ENCODE measurements around the gene ZNF708. TPM values are rescaled to one million over a fixed set of nuclear protein-coding genes. Genes with fewer than 3 reads are reported as not detected.

ZNF708 gene
- total RNA-seq, 2 donors from 2014 or later: 11.5 to 20.5 TPM

DNA sequence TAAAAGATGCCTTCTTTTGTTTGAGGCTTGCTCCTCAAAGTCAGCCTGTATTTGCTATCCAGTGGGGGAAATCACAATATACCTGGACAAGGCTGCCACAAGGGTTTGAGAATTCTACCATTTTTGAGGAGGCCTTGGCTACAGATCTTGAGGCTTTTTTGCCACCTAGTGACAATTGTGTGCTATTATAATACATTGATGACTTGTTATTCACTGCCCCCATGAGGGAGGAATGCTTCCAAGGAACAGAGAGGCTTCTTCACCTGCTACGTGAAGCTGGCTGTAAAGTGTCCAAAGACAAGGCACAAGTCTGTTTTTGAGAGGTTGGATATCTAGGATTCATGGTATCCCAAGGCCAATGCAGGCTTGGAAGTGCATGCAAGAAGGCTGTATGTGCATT lies 72.5 kb downstream of the ZNF708 start:
- H3K36me3 ChIP-seq: no peaks in the 10 kb centered on the region
- H3K4me3 ChIP-seq: no peak overlapping the region
- no peaks in the 10 kb centered on the region for H3K9me3 ChIP-seq
- DNase-seq (ENCODE audit: low spot score) (no peak), ATAC-seq (ENCODE audit: insufficient number of reproducible peaks, low FRiP score, low read depth) (no peak)
- H3K27ac ChIP-seq: no peak overlapping the region
- no peaks in the 10 kb centered on the region for H3K27me3 ChIP-seq (replicated peaks; ENCODE audit: insufficient read depth)
- H3K4me1 ChIP-seq (ENCODE audit: control insufficient read depth in 1 of 2, low read depth in 2 of 2): no peaks in the 10 kb centered on the region
- TF ChIP-seq, protein P1, sequence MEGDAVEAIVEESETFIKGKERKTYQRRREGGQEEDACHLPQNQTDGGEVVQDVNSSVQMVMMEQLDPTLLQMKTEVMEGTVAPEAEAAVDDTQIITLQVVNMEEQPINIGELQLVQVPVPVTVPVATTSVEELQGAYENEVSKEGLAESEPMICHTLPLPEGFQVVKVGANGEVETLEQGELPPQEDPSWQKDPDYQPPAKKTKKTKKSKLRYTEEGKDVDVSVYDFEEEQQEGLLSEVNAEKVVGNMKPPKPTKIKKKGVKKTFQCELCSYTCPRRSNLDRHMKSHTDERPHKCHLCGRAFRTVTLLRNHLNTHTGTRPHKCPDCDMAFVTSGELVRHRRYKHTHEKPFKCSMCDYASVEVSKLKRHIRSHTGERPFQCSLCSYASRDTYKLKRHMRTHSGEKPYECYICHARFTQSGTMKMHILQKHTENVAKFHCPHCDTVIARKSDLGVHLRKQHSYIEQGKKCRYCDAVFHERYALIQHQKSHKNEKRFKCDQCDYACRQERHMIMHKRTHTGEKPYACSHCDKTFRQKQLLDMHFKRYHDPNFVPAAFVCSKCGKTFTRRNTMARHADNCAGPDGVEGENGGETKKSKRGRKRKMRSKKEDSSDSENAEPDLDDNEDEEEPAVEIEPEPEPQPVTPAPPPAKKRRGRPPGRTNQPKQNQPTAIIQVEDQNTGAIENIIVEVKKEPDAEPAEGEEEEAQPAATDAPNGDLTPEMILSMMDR (IDR thresholded peaks at IDR 0.05): no peak

Other genes with a start within 250 kb of the ZNF708 start
- gene ZNF714, start 247.2 kb downstream of the ZNF708 start, total RNA-seq: 10 to 100 TPM in 1 of 2 donors, 1 to 10 TPM in 1; 2.6 to 15.2 TPM
- gene ZNF431, start 187.4 kb downstream of the ZNF708 start, total RNA-seq: 10 to 100 TPM in 1 of 2 donors, 1 to 10 TPM in 1; 3.9 to 15.9 TPM
- 1 to 10 TPM; 3.2 to 4.2 TPM for gene ZNF738, start 29.6 kb upstream of the ZNF708 start, total RNA-seq
- 10 to 100 TPM; 33.3 to 41.7 TPM for gene ZNF493, start 67.7 kb upstream of the ZNF708 start, total RNA-seq
- gene ZNF429, start 176.2 kb upstream of the ZNF708 start, total RNA-seq: 10 to 100 TPM in 1 of 2 donors, 1 to 10 TPM in 1; 7.5 to 20.0 TPM

All from thoracic aorta (tissue), 2 donors.